Astrocyte of the spinal cord (primary cell): Measurements from ENCODE around the gene CMC2.

ENCODE experiments used
- DNase-seq: peaks from one replicate; pipeline ENCODE4 v3.0.0; 2011; ENCODE audit warnings: low read depth, low spot score
- H3K4me3 ChIP-seq: 2 replicates; pipeline ENCODE4 v1.5.1; 2011; ENCODE audit warnings: low read depth, mild to moderate bottlenecking, low read length, moderate library complexity
- in situ Hi-C: cut with HindIII; loops from 2 replicates; pipeline ENCODE4 v1.10.0; 2017; ENCODE audit warnings: low sequenced_read_pairs
- TF ChIP-seq, protein P1 (sequence below): IDR thresholded peaks from 2 replicates; pipeline ENCODE4 v1.5.1; 2012; ENCODE audit warnings: low read depth, mild to moderate bottlenecking, low read length, inconsistent platforms

The CMC2 gene

DNA sequence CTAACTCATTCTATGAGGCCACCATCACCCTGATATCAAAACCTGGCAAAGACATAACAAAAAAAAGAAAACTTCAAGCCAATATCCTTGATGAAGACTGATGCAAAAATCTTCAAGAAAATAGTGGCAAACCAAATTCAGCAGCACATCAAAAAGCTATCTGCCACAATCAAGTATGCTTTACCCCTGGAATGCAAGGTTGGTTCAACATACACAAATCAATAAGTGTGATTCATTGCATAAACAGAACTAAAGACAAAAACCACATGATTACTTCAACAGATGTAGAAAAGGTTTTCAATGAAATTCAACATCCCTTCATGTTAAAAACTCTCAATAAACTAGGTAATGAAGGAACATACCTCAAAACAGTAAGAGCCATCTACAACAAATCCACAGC lies 48.4 kb downstream of the CMC2 start:
- TF ChIP-seq, protein P1, sequence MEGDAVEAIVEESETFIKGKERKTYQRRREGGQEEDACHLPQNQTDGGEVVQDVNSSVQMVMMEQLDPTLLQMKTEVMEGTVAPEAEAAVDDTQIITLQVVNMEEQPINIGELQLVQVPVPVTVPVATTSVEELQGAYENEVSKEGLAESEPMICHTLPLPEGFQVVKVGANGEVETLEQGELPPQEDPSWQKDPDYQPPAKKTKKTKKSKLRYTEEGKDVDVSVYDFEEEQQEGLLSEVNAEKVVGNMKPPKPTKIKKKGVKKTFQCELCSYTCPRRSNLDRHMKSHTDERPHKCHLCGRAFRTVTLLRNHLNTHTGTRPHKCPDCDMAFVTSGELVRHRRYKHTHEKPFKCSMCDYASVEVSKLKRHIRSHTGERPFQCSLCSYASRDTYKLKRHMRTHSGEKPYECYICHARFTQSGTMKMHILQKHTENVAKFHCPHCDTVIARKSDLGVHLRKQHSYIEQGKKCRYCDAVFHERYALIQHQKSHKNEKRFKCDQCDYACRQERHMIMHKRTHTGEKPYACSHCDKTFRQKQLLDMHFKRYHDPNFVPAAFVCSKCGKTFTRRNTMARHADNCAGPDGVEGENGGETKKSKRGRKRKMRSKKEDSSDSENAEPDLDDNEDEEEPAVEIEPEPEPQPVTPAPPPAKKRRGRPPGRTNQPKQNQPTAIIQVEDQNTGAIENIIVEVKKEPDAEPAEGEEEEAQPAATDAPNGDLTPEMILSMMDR, result no peak
- no peak for DNase-seq
- H3K4me3 ChIP-seq, result no peak overlapping the region
- in situ Hi-C loops, result no loop called here

DNA sequence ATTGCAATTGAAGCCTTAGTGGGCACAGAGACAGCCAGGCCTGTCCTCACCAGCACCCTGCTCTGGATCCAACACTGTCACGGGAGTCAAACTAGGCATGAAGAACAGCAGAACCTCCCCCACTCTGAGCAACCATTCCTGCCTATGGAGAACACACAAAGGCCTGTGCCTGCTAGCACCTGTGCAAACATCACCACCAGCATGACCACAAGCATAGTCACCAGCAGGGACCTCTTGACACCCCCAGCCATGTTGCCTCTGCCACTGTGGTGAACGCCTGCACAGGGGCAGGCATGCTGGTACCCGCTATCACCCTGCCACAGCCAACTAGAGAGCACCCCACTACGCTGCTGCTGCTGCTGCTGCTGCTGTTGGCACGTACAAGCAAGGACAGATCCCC lies 51.7 kb downstream of the CMC2 start:
- TF ChIP-seq, protein P1, result no peak
- in situ Hi-C loops, result no loop called here
- no peak overlapping the region for H3K4me3 ChIP-seq
- no peak for DNase-seq

DNA sequence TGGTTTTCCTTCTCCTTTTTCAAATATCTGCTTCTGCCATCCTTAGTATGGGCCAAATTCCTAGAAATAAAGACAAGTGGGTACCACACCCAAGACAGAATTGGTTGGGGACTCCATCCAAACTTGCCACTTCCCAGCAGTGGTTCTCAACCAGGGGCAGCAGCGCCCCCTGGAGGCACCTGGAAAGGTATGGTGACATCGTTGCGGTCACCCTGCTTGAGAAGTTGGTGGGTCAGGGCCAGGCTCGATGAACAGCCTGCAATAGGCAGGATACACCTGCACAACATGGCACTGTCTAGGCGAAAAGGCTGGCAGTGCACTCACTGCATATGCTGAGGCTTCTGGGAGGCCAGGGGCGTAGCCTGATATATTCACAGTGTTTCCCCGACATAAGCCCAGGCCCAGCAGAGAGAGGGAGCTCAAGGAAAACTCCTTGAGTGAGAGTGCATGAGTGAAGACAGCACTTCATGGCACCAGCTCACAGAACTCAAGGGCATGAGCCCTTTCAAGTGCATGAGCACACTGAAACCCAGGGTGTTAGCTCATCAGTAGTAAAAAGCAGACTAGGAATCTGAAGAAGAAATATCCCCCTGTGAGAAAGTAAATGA lies 57.7 kb downstream of the CMC2 start:
- in situ Hi-C loops, result no loop called here
- peak; percentile 35 for DNase-seq
- TF ChIP-seq, protein P1, result peak; percentile 69
- H3K4me3 ChIP-seq, result no peak overlapping the region

DNA sequence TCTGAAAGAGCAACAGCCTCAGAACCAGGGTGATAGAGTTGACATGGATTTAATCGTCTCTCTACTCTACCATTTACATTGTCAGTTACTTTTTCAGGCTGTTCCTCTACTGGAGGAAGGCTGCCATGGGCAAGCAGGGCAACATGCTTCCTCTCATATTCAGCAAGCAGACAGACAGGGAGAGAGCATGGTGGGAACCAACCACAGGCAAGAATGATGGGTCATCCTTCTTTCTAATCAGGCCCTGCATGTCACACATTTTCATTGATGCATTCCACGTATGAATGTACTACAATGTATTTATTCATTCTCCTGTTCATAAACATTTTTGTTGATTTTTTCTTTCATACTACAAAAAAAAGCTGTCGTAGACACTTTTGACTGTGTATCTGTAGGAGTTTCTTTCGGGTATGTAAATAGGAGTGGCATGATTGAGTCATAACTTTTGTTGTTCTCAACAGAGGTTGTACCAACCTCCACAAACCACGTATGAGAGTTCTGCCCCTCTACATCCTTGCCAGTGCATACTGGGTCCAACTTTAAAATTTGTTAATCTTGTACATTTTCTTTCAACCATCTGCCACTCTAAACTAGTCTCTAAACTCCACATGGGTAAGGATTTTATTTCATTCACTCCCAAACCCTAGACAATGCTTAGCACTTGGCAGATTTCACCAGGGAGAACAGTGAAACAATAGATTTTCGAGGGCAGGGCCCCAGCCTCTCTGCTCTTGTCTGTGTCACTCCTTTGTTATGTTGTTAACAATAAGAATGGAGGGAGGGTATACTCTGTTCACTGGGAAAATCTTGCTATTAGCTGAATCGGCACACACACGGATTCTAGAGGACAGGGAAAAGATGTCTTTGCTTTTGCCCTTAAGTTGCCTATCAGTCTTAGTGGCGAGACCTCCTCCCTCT lies 58.7 kb downstream of the CMC2 start:
- in situ Hi-C loops, result no loop called here
- DNase-seq, result no peak
- H3K4me3 ChIP-seq, result no peak overlapping the region
- TF ChIP-seq, protein P1, result no peak

DNA sequence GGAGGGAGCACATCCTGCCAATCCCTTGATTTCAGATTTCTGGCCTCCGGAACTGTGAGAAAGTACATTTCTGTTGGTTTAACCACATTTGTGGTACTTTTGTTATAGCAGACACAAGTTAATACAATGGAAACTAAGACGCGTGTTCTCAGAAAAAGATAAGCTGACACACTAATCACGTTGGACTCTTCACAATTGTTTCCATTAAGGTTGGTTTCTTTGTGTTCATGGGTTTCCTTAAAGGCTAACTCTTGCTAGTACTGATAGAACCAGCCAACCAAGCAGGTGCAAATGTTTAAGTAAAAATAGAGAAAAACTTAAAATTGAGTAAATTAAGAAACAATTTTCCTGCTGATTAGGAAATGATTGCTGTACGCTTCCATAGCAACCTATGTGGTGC lies 59.4 kb downstream of the CMC2 start:
- TF ChIP-seq, protein P1, result no peak
- in situ Hi-C loops, result no loop called here
- DNase-seq, result no peak
- no peak overlapping the region for H3K4me3 ChIP-seq

DNA sequence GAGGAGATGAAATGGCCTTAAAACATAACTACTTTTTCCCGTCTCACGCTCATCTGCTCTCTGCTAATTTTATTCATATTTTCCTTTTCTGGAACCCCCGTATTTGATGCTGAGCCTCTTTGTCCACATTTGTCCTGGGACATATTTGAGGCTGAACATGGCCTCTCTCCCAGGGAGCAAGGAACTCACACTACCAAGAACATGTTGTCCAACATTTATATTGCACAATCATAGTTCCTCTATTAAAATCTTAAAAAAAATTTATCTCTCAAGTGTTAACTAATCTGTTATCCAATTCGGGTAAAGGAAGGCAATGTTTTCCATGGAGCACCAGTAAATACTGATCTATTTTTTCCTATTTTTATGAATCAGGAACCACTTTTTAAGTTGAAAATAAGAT lies 60.2 kb downstream of the CMC2 start:
- TF ChIP-seq, protein P1, result no peak
- in situ Hi-C loops, result no loop called here
- no peak overlapping the region for H3K4me3 ChIP-seq
- no peak for DNase-seq
